T-helper 2 cell treated with Interferon-gamma antibody and Interleukin-4, amounts not matched to agents 100 ng/mL and 5 ng/mL, for 36 hours (primary cell): ENCODE measurements around the gene IRF5. TPM values are rescaled to one million over a fixed set of nuclear protein-coding genes. Genes with fewer than 3 reads are reported as not detected.
"Not testable (repeated sequence)": the region's sequence is repeated elsewhere in the genome, so short reads cannot be mapped to it uniquely, and the experiment has no call there.

Source experiments
- intact Hi-C: fragments of 100-400 bp; cut with micrococcal nuclease; formaldehyde crosslinking; loops from one replicate; pipeline ENCODE4 v1.15.1; 2023
- total RNA-seq: library from RNA; stranded (reverse); gene quantifications from 2 replicates; pipeline ENCODE4 v1.2.3, GENCODE V29; 2022

Gene IRF5
- total RNA-seq, 1 donor from 2014 or later, result 7.2 TPM

DNA sequence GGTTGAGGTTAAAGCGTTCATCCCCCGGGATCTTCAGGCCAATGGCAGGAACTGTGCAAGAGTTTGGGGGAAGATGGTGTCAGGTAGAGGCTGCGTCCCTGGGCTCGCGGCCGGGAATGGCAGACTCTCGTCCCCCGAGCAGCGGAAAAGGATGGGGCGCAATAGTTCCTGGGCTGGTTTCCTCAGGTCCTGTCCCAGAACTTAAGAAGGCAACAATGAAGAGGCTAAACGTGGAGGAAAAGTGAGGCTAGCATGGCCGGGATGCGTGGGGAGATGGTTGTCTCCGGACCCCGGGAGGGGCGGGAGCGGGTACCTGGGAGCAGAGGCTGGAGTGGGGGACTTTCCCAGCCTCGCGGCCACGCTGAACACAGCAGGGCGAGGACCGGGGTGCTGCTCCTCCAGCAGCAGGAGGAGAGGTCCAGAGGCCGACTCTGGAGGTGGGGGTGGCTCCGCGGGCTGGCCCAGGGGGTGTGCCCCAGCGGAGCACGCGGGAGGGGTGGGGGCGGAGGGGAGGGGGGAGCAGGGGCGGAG is 882 bp downstream of the IRF5 start:
- intact Hi-C loops, result no loop called here

DNA sequence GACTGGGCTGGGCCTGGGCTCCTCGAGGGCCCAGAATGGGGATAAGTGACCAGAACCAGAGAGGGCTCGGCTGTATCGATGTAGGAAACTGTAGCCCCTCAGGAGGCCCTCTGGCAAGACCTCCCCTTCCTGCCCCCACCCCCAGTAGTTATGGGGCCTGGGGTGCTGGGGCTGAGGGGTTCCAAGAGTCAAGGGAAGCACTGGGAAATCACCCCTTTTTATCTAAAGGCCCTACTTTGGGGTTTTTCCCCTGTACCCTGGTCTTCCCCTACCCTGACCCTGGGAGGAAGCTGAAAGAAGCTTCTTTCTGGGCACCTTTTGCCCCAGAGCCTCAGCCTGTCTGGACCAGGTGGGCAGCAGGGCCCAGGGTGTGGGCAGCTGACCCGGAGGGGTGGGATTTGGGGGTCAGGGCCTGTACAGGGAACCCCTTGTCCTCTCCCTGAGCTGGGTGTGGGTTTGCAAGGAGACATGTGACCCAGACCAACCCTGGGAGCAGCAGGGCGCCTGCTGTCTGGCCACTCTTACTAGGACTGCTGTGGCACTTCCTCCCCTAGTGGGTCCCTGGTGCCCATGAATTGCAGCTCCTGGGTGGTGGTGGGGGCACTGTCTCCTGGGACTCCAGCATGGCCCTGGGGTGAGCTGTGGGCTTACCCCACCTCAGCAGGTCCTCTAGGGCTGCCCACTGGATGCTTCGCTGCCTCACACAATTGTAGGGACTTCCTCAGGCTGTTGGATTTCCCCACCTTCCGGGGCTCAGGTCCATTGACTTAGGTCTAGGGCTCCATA is 1.5 kb downstream of the IRF5 start:
- intact Hi-C loops, result no loop called here

DNA sequence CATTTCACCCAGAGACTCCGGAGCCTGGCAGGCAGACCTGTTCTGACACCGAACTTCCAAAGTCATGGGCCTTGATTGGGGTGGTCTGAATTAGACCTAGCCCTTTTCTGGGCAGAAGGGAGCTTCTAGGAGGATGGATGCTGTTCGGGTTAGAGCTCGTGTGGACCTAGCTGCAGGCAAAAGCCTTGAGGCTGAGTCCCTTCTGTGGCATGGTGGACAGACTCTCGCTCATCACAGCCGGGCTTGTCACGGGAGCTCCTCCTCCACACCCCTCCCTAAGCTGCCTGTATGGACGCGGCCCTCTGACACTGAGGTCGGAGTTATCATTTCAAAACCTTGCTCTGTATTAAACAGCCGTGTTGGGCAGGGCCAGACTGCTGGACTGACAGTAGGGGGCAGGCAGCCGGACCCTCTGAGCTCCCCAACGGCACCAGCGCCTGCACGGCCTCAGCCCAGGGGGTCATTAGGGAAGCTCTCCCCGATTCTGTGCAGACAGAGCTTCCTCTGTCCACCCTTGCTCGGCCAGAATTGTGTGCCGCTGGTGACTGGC is 2.2 kb downstream of the IRF5 start:
- intact Hi-C loops, result no loop called here

DNA sequence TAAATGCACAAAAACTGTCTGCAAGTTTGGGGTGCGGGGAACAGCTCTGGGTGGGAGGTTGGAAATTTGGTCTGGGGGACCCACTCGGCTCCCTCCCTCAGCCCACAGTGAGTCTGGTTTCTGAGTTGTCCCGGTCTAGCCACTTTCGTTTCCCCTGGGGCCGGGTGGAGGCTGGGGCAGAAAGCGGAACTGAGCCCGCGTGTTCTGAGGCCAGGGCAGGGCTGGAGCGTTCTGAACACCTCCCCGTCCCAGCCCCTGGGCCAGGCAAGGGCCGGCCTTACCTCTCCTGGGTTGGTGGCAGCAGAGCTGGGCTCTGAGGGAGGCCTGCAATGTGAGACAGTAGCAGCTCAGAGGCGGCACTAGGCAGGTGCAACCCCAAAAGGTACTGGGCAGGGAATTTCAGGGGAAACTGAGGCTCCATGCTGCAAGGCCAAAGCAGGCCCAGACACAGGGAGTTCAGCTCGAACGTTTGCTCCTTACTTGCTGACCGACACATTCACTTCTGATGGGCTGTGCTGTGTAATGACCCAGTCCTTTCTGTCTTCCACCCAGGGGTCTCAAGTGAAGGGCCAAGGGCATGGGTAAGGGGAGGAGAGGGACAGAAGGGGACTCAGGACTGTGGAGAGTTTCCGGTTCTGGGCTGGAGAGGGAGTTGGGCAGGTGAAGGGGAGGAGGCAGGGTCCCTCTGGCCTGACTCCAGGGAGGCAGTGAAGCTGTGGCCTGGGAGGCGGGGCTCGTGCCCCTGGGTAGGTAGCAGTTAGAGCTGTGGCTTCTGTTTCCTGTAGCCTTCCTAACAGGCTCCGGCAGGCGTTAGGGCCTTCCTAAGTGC is 3.0 kb downstream of the IRF5 start:
- intact Hi-C loops, result no loop called here

DNA sequence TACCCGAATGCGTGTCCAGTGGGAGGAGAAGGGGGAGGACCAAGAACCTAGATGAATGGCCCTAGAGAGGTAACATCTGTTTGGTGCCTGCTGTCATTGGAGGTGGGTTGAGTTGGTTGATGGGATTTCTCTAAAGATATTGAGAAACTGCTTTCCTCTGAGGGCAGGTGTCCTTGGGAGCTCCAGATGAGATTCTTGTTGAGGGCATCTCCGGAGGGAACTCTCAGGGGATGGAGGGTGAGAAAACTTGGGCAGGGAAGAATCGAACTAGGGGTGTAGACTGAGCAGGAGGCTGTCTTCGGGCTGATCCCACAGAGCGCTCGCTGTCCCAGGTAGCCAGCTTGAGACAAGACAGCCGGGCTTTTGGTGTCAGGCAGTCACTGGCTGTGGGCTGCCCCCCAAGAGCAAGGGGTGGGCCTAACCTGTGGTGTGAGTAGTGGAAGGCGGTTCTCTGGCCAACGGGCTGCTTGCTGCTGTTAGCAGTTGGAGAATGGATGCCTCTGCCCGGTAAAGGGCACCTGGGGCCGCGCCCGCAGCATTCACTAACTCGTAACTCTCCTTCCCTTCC is 3.7 kb downstream of the IRF5 start:
- intact Hi-C loops, result no loop called here

DNA sequence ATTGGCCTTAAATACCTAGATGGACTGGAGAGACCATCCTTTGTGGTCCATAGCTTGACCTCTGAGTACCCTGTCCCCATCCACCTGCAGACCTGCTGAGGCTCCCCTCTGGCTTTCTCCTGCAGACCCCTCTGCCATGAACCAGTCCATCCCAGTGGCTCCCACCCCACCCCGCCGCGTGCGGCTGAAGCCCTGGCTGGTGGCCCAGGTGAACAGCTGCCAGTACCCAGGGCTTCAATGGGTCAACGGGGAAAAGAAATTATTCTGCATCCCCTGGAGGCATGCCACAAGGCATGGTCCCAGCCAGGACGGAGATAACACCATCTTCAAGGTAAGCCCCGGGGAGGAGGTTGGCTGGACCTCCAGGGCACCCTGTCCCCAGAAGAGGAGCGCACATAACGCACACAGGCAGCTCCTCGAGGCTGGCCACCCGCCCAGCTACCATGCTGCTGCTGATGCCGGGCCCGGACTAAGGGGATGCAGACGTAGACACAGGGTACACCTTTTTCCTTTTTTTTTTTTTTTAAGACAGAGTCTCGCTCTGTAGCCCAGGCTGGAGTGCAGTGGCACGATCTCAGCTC is 4.3 kb downstream of the IRF5 start:
- intact Hi-C loops, result no loop called here

DNA sequence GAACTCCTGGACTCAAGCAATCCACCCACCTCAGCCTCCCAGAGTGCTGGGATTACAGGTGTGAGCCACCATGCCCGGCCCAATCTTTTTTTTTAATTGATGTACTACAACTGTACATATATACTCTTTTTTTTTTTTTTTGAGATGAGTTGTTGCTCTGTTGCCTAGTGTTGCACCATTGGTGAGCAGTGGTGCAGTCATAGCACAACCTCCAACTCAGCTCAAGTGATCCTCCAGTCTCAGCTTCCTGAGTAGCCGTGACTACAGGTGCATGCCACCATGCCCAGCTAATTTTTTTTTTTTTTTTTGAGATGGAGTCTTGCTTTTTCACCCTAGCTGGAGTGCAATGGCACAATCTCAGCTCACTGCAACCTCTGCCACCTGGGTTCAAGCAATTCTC is 5.5 kb downstream of the IRF5 start:
- intact Hi-C loops, result not testable (repeated sequence)

DNA sequence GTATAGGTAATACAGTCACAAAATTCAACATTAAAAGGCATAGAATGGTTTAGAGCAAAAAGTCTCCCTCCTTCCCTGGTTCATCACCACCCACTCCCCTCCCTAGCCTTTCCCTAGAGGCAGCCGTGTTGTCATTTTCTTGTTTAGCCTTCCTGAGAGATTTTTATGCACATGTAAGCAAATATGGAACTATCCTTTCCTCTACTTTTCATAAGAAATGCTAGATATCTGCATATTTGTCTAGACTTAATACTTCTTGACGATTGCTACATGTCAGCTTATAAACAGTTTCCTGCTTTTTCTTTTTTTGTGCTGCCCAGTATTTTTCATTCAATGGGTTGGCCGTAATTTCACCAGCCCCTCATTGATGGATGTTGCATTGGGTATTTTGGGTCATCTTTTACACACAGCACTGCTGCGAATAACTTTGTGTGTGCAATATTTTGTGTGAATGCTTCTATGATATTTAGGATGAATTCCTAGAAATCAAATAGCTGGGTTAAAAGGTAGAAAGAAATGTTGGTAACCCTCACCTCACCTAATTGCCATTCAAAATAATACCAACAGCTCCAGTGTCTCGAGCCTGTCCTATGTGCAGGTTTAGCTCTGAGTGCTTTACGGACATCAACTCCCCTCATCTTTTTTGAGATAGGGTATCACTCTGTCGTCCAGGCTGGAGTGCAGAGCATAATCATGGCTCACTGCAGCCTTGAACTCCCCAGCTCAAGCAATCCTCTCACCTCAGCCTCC is 6.9 kb downstream of the IRF5 start:
- intact Hi-C loops, result no loop called here

DNA sequence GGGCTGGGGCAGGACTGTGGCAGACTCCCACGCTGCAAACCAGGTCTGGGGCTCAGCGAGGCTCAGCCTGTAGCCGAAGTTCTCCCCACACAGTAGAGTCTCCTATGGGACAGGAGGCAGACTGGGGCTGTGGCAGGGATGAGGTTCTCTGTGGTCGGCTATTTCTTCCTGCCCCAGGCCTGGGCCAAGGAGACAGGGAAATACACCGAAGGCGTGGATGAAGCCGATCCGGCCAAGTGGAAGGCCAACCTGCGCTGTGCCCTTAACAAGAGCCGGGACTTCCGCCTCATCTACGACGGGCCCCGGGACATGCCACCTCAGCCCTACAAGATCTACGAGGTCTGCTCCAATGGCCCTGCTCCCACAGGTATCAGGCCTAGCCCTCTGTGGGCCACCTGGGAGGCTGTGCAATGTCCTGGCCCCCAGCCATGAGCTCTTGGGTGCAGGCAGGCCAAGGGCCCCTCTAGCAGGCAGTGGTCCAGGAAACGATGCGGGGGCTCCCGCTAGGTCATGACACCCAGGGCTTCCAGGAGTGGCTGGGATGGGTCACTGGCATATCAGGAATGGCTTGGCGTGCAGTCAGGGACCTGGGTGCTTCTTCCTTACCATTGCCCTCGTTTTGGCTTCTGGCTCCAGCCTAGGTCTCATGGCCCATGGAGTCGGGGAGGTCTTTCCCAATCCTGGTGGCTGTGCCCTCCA is 8.1 kb downstream of the IRF5 start:
- intact Hi-C loops, result no loop called here

DNA sequence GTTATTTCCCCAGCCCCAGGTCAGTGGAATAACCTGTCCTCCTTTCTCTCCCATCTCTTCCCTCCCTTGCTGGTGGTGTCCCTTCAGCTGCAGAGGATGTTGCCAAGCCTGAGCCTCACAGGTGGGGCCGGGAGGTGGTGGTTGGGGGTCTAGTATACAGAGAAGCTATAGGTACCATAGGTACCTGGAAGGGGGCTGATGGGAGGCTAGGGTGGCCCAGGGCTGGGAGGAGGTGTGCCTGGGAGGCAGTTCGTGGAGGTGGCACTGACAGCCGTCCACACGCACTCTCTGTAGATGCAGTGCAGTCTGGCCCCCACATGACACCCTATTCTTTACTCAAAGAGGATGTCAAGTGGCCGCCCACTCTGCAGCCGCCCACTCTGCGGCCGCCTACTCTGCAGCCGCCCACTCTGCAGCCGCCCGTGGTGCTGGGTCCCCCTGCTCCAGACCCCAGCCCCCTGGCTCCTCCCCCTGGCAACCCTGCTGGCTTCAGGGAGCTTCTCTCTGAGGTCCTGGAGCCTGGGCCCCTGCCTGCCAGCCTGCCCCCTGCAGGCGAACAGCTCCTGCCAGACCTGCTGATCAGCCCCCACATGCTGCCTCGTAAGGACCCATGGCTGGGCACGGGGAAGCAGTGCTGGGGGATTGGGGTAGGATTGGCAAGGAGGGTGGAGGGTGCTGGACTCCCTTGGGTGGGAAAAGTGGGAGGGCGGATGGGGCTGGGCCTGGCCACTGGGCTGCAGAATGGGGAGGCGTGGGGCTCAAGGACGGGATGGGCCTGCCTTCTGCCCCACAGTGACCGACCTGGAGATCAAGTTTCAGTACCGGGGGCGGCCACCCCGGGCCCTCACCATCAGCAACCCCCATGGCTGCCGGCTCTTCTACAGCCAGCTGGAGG is 9.5 kb downstream of the IRF5 start:
- intact Hi-C loops, result no loop called here

DNA sequence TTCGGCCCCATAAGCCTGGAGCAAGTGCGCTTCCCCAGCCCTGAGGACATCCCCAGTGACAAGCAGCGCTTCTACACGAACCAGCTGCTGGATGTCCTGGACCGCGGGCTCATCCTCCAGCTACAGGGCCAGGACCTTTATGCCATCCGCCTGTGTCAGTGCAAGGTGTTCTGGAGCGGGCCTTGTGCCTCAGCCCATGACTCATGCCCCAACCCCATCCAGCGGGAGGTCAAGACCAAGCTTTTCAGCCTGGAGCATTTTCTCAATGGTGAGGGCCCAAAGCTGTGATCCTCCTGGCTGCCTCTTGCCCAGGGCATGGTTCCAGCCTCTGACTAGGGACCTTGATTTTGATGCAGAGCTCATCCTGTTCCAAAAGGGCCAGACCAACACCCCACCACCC is 10.1 kb downstream of the IRF5 start:
- intact Hi-C loops, result no loop called here

DNA sequence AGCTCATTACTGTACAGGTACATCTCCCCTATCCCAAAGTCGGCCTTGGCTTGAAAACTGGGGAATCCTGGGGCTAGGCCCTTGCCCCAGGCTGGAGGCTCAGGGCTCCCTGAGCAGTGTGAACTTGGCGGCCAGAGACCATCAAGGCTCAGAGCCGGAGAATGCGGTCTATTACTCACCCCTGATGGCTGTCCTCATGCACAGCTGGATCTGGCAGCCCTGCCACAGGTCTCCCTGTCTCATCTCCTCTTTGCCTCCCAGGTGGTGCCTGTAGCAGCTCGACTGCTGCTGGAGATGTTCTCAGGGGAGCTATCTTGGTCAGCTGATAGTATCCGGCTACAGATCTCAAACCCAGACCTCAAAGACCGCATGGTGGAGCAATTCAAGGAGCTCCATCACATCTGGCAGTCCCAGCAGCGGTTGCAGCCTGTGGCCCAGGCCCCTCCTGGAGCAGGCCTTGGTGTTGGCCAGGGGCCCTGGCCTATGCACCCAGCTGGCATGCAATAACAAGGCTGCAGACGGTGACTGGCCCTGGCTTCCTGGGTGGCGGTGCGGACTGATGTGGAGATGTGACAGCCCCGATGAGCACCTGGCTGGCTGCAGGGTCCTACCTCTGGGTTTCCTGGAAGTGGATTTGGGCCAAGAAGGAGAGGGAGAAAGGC is 10.7 kb downstream of the IRF5 start:
- intact Hi-C loops, result no loop called here

DNA sequence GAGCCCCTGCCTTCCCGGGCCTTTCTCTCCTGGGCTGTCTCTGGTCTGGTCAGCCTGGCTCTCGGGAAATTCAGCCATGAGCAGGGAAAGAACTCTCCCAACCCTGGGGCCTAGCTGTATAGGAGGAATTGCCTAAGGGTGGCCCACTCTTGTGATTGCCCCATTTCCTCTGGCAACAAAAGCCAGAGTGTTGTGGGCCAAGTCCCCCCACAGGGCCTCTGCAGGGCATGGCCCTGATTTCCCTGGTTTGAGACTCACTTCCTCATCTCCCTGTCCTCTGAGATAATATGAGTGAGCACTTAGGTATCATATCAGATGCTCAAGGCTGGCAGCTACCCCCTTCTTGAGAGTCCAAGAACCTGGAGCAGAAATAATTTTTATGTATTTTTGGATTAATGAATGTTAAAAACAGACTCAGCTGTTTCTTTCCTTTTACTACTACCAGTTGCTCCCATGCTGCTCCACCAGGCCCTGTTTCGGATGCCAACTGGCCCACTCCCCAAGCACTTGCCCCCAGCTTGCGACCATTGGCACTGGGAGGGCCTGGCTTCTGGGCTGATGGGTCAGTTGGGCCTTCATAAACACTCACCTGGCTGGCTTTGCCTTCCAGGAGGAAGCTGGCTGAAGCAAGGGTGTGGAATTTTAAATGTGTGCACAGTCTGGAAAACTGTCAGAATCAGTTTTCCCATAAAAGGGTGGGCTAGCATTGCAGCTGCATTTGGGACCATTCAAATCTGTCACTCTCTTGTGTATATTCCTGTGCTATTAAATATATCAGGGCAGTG is 11.4 kb downstream of the IRF5 start:
- intact Hi-C loops, result no loop called here

DNA sequence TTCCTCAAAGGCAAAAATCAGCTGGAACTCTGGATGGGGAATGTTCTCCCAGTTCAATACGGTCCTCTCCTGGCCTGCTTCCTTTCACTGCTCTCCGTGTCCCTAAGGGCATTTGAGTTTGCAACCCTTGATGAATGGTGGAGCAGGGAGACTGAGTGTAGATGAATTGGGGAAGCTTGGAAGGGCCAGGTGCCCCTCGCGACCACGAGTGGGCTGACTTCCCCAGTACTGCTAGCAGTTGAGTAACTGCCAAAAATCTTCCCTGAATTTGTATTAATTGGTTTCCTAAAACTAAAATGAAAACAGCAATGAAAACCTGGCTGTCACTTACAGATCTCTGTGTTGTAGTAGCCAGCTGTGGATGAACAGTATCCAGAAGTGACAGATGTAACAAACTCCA is 13.6 kb downstream of the IRF5 start:
- intact Hi-C loops, result no loop called here

DNA sequence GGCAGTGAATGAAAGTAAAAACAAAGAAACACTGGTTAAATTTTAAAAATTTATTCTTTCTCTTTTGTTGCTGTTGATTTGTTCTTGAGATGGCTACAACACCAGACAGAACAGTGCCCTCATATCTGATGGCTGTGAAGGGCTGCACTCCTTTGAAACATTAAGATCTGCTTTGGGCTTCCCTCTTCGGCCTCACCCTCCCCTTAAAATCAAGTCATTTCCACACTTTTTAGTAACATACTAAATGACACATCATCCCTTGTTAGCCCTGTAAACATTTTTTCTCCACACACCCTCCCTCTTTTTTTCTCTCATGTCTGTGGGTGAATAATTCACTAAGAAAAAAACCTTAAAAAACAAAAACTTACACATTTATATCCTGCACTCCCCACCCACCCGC is 16.4 kb downstream of the IRF5 start:
- intact Hi-C loops, result no loop called here

DNA sequence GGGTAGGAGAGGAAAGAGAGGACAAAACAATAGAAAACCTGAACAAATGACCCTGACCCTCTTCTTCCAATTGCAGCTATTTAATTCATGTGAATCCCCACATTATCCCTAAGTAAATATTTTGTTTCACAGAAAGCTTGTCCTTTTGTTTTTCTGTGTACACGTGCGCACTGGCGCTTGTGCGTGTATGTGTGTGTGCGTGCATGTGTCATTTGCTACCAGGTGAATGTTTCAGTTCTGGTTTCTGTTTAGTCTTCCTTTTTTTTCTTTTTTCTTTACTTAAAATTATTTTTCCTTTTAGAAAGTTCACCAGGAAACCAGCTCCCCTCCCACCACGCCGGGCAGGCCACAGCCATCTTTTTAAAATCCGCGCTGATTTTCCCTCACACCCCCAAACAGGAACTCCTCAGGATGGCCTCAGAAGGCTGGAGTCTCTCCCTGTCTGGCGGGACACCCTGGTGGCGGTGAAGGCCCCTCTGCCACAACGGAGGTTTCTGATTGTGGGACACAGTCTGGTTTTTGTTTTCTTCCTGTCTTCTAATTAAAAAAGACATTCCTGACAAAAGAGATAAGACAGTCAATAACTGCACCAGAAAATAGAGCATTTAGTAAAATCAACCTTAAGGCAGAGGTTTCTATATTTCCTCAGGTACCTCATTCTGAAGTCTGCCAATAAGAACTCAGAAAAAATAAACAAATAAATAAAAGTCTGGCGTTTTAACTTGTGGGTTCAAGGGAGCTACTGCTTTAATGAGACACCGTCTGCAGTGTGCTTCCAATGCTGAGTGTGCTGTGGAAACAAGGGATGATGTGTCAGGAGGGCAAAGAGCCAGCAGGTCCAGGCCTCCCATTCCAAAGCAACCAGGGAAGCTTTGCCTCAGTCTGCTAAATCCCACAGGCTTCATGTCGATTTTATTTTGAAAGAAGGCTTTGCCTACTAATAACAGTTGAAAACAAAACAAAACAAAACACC is 17.4 kb downstream of the IRF5 start:
- intact Hi-C loops, result no loop called here

DNA sequence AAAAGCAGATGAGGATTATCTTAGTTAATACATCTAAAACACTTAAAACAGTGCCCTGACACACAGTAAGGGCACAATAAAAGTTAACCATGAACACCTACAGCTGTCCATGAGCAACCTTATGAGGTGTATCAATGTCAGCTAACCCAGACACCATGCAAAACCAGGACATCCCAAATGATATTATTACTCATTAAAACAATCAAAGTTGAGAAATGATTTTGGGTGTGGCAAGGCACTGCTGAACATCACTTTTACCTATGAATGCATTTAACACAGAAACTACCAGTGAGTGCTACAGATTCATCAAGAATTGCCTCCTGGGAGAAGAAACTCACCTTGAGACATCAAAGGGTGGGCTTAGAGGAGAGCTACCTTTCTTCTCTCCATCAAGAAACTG is 18.3 kb downstream of the IRF5 start:
- intact Hi-C loops, result no loop called here
